BLaER1 (cell line): ENCODE measurements around the gene ERCC4.

Experiments used
- H3K27ac ChIP-seq: shearing (Covaris generic); formaldehyde crosslinking; 2 replicates; pipeline ENCODE4 v1.8.1; 2022
- H3K27me3 ChIP-seq: shearing (Covaris generic); formaldehyde crosslinking; 2 replicates; pipeline ENCODE4 v1.8.1; 2022
- H3K36me3 ChIP-seq: shearing (Covaris generic); formaldehyde crosslinking; 2 replicates; pipeline ENCODE4 v1.8.1; 2022
- H3K4me1 ChIP-seq: shearing (Covaris generic); formaldehyde crosslinking; 2 replicates; pipeline ENCODE4 v1.8.1; 2022
- H3K4me2 ChIP-seq: shearing (Covaris generic); formaldehyde crosslinking; 2 replicates; pipeline ENCODE4 v1.8.1; 2022
- H3K4me3 ChIP-seq: shearing (Covaris generic); formaldehyde crosslinking; 2 replicates; pipeline ENCODE4 v1.8.1; 2022
- H3K9ac ChIP-seq: shearing (Covaris generic); formaldehyde crosslinking; 2 replicates; pipeline ENCODE4 v1.8.1; 2022
- H3K9me3 ChIP-seq: shearing (Covaris generic); formaldehyde crosslinking; 2 replicates; pipeline ENCODE4 v1.8.1; 2022
- H4K20me1 ChIP-seq: shearing (Covaris generic); formaldehyde crosslinking; 2 replicates; pipeline ENCODE4 v1.8.1; 2022
- Cebpa-rat ChIP-seq: shearing (Covaris generic); IDR thresholded peaks from 2 replicates; pipeline ENCODE4 v1.8.1; 2022

ERCC4 gene

DNA sequence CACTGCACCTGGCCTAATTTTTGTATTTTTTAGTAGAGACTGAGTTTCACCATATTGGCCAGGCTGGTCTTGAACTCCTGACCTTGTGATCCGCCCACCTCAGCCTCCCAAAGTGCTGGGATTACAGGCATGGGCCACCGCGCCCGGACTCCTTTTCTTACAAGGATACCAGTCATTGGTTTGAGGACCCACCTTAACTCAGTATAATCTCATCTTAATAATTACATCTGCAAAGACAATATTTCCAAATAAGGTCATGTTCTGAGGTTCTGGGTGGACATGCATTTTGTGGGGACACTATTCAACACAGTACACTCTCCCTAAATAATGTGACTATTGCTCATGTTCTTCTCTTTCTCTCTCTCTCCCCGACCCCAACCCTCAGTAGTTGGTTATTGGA is 63.7 kb downstream of the ERCC4 start:
- no peak for TF ChIP-seq Cebpa-rat
- H4K20me1 ChIP-seq = no peaks in the 10 kb centered on the region
- no peaks in the 10 kb centered on the region for H3K9me3 ChIP-seq
- H3K27me3 ChIP-seq = no peaks in the 10 kb centered on the region
- H3K36me3 ChIP-seq = no peaks in the 10 kb centered on the region
- no peak overlapping the region for H3K27ac ChIP-seq
- H3K4me1 ChIP-seq = no peaks in the 10 kb centered on the region
- H3K4me2 ChIP-seq = no peak overlapping the region
- H3K9ac ChIP-seq = no peak overlapping the region
- H3K4me3 ChIP-seq = no peak overlapping the region

DNA sequence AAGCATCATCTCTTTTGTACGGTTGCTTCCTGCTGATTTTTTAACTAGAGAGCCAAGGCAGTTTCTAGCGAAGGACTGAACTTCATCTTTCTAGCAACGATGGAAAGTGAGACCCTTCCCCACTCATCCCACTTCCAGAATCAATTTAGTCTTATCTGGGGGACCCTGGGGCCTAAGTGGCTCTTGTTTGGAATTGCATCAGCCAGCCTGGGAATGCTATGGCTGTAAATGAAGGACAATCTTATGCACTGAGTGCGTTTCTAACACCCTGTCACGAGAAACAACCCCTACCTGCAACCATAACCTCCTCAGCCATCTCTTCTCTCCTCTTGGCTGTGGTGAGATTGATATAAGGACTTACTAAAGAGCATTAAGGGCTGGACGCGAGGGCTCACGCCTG is 64.8 kb downstream of the ERCC4 start:
- H3K9ac ChIP-seq = no peak overlapping the region
- H3K4me3 ChIP-seq = no peak overlapping the region
- H3K27me3 ChIP-seq = no peaks in the 10 kb centered on the region
- H3K27ac ChIP-seq = no peak overlapping the region
- no peaks in the 10 kb centered on the region for H3K36me3 ChIP-seq
- no peaks in the 10 kb centered on the region for H3K4me1 ChIP-seq
- no peaks in the 10 kb centered on the region for H4K20me1 ChIP-seq
- H3K9me3 ChIP-seq = no peaks in the 10 kb centered on the region
- H3K4me2 ChIP-seq = no peak overlapping the region
- no peak for TF ChIP-seq Cebpa-rat

GRCh38 chr16:13988038-13988437 is 68.1 kb downstream of the ERCC4 start:
- Histone ChIP-seq H3K36me3 (no peaks in the 10 kb centered on the region), H3K4me1 (no peaks in the 10 kb centered on the region)
- TF ChIP-seq Cebpa-rat = no peak

GRCh38 chr16:13992322-13992721 is 72.4 kb downstream of the ERCC4 start:
- no peak for TF ChIP-seq Cebpa-rat
- H3K27ac ChIP-seq = no peak overlapping the region
- H3K4me3 ChIP-seq = no peak overlapping the region
- no peaks in the 10 kb centered on the region for H3K9me3 ChIP-seq
- no peak overlapping the region for H3K9ac ChIP-seq
- H3K27me3 ChIP-seq = no peaks in the 10 kb centered on the region
- no peak overlapping the region for H3K4me2 ChIP-seq
- H3K36me3 ChIP-seq = no peaks in the 10 kb centered on the region
- H4K20me1 ChIP-seq = no peaks in the 10 kb centered on the region
- peaks cover 7% of the 10 kb centered on the region for H3K4me1 ChIP-seq

More at GRCh38 chr16:13988038-13988437, 68.1 kb downstream of the ERCC4 start:
- Histone ChIP-seq H3K4me2 (no peak overlapping the region), H4K20me1 (no peaks in the 10 kb centered on the region), H3K27me3 (no peaks in the 10 kb centered on the region), H3K4me3 (no peak overlapping the region), H3K9me3 (no peaks in the 10 kb centered on the region), H3K27ac (no peak overlapping the region), H3K9ac (no peak overlapping the region)

DNA sequence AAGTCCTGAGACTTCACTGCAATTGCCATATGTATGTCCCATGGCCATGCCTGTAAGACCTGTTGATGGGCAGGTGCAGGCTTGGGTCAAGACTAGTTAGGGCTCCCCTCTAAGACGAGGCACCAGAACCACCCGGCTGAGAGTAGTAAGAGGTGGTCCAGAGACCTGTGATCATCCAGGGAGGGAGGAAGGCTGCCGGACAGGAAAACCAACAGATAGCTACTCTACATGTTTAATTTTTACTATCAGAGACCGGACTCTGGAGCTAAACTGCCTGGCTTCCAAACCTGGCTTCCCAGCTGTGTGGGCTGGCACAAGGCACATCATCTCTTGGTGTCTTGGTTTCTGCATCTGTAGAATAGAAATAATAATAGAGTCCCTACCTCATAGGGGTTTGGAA is 73.0 kb downstream of the ERCC4 start:
- H3K27me3 ChIP-seq = no peaks in the 10 kb centered on the region
- H3K4me3 ChIP-seq = no peak overlapping the region
- TF ChIP-seq Cebpa-rat = no peak
- no peaks in the 10 kb centered on the region for H3K36me3 ChIP-seq
- H3K4me2 ChIP-seq = no peak overlapping the region
- H3K9me3 ChIP-seq = no peaks in the 10 kb centered on the region
- no peak overlapping the region for H3K9ac ChIP-seq
- no peak overlapping the region for H3K27ac ChIP-seq
- H4K20me1 ChIP-seq = no peaks in the 10 kb centered on the region
- H3K4me1 ChIP-seq = peaks cover 13% of the 10 kb centered on the region

DNA sequence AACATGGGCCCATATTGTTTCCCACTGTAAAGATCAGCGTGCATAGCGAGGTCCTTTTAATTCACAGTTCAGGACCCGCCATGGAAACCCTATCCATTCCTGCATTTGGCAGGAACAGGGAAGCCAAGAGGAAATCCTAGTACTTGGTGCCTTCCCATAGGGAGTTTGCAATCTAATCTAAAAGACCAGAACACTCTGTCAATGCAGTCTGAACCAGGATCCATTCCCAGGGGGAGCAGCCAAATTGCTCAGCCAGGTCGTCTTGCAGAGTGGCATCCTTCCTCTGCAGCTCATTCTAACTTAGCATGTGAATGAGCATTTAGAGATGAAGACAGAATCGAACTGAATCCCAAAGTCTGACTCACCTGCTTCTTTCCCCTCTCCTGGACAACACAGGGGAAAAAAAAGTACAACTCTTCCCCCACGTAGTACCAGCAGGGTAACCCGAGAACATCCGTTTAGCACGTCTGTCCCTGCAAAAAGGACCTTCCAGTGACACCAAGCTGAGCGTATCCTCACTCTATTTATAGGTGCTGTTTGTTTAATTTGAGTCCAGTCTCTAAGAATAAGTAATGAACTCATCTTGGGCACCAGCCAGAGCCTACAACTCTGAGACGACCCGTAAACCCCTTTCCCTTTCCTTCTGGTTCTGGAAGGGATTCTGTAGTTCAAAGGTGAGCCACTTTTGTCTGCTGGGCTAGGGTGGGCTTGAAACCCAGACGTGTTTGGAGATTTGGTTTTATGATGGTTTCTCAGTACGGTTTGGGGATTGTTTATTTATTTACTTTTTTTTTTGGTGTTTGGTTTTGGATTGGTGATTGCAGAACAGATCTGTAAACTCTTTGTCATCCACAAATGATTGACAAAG is 74.5 kb downstream of the ERCC4 start:
- peaks cover 28% of the 10 kb centered on the region for H3K4me1 ChIP-seq
- no peak for TF ChIP-seq Cebpa-rat

DNA sequence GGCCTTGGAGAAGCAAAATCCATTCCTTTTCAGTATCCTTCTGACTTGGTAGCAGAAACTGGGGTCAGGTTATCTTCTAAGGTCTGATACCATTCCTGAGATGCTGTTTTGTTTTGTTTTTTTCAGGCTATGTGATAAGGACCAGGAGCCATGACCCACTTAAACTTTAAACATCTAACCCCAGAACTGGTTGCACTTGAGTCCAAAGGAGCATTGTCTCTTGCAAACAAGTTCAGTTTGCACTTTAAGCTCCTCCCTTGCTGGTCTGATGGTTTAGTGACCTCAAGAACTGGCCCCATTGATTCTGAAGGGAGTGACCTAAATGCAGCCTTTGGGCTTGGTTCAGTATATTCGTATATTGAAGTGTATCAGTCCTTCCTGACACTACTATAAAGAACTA is 75.2 kb downstream of the ERCC4 start:
- no peak overlapping the region for H3K4me3 ChIP-seq
- no peak for TF ChIP-seq Cebpa-rat
- no peaks in the 10 kb centered on the region for H4K20me1 ChIP-seq
- no peaks in the 10 kb centered on the region for H3K36me3 ChIP-seq
- no peaks in the 10 kb centered on the region for H3K9me3 ChIP-seq
- H3K27me3 ChIP-seq = no peaks in the 10 kb centered on the region
- H3K4me1 ChIP-seq = peaks cover 35% of the 10 kb centered on the region
- H3K9ac ChIP-seq = no peak overlapping the region
- H3K27ac ChIP-seq = no peak overlapping the region
- H3K4me2 ChIP-seq = no peak overlapping the region

More for the DNA sequence above, 74.5 kb downstream of the ERCC4 start:
- H4K20me1 ChIP-seq = no peaks in the 10 kb centered on the region
- H3K9ac ChIP-seq = no peak overlapping the region
- 0 out of 2 replicates have a peak overlapping the region, but pooled peaks have one; percentile 11 for H3K4me2 ChIP-seq
- H3K27me3 ChIP-seq = no peaks in the 10 kb centered on the region
- no peaks in the 10 kb centered on the region for H3K9me3 ChIP-seq
- H3K4me3 ChIP-seq = no peak overlapping the region
- no peaks in the 10 kb centered on the region for H3K36me3 ChIP-seq
- no peak overlapping the region for H3K27ac ChIP-seq

GRCh38 chr16:13996778-13997288 is 76.9 kb downstream of the ERCC4 start:
- TF ChIP-seq Cebpa-rat = no peak
- peak overlapping the region; percentile 44; the same call in 1 of the 2 replicates for H3K27ac ChIP-seq
- no peaks in the 10 kb centered on the region for H3K36me3 ChIP-seq
- H3K9ac ChIP-seq = no peak overlapping the region
- peaks cover 52% of the 10 kb centered on the region for H3K4me1 ChIP-seq
- peak overlapping the region; percentile 67; the same call in 1 of the 2 replicates for H3K4me2 ChIP-seq
- no peak overlapping the region for H3K4me3 ChIP-seq
- no peaks in the 10 kb centered on the region for H3K9me3 ChIP-seq
- H4K20me1 ChIP-seq = no peaks in the 10 kb centered on the region
- H3K27me3 ChIP-seq = no peaks in the 10 kb centered on the region

GRCh38 chr16:13997526-13997925 is 77.6 kb downstream of the ERCC4 start:
- TF ChIP-seq Cebpa-rat = no peak
- Histone ChIP-seq H3K4me2 (peak overlapping the region; percentile 67), H3K27me3 (no peaks in the 10 kb centered on the region), H3K9me3 (no peaks in the 10 kb centered on the region), H4K20me1 (no peaks in the 10 kb centered on the region), H3K36me3 (no peaks in the 10 kb centered on the region), H3K4me3 (no peak overlapping the region), H3K4me1 (peaks cover 59% of the 10 kb centered on the region), H3K9ac (no peak overlapping the region), H3K27ac (peak overlapping the region; percentile 44; the same call in 1 of the 2 replicates)

GRCh38 chr16:13997933-13998332 is 78.0 kb downstream of the ERCC4 start:
- no peak for TF ChIP-seq Cebpa-rat
- peak overlapping the region; percentile 67 for H3K4me2 ChIP-seq
- no peaks in the 10 kb centered on the region for H3K27me3 ChIP-seq
- H3K27ac ChIP-seq = peak overlapping the region; percentile 55; the same call in 1 of the 2 replicates
- no peak overlapping the region for H3K4me3 ChIP-seq
- H4K20me1 ChIP-seq = no peaks in the 10 kb centered on the region
- H3K4me1 ChIP-seq = peaks cover 63% of the 10 kb centered on the region
- no peaks in the 10 kb centered on the region for H3K36me3 ChIP-seq
- H3K9ac ChIP-seq = no peak overlapping the region
- H3K9me3 ChIP-seq = no peaks in the 10 kb centered on the region
